Measurements from ENCODE around the gene MYRFL.
"Not testable (repeated sequence)": the region's sequence is repeated elsewhere in the genome, so short reads cannot be mapped to it uniquely, and the experiment has no call there.

Gene MYRFL

GRCh38 chr12:69843608-69844007 is 18.6 kb downstream of the MYRFL start:
- DNase-seq (ENCODE audit: low read depth in 2 of 2), result no peak

GRCh38 chr12:69844416-69844815 is 19.4 kb downstream of the MYRFL start:
- no peak for DNase-seq (ENCODE audit: low read depth in 2 of 2)

GRCh38 chr12:69844836-69845235 is 19.8 kb downstream of the MYRFL start:
- no peak for DNase-seq (ENCODE audit: low read depth in 2 of 2)

GRCh38 chr12:69846976-69847375 is 21.9 kb downstream of the MYRFL start:
- no peak for DNase-seq (ENCODE audit: low read depth in 2 of 2)

- DNase-seq (ENCODE audit: low read depth in 2 of 2), result no peak
Observed at GRCh38 chr12:69851976-69852375, 26.9 kb downstream of the MYRFL start.

GRCh38 chr12:69853176-69853961 is 28.3 kb downstream of the MYRFL start:
- not testable (repeated sequence) for DNase-seq (ENCODE audit: low read depth in 2 of 2)

- no peak for DNase-seq (ENCODE audit: low read depth in 2 of 2)
Observed at GRCh38 chr12:69866698-69867097, 41.7 kb downstream of the MYRFL start.

- no peak for DNase-seq (ENCODE audit: low read depth in 2 of 2)
Observed at GRCh38 chr12:69868695-69869094, 43.7 kb downstream of the MYRFL start.

GRCh38 chr12:69872804-69873203 is 47.8 kb downstream of the MYRFL start:
- DNase-seq (ENCODE audit: low read depth in 2 of 2), result no peak

- no peak for DNase-seq (ENCODE audit: low read depth in 2 of 2)
Observed at GRCh38 chr12:69873429-69873828, 48.4 kb downstream of the MYRFL start.

- DNase-seq (ENCODE audit: low read depth in 2 of 2), result no peak
Observed at GRCh38 chr12:69874606-69875005, 49.6 kb downstream of the MYRFL start.

GRCh38 chr12:69875416-69875935 is 50.4 kb downstream of the MYRFL start:
- no peak for DNase-seq (ENCODE audit: low read depth in 2 of 2)

- DNase-seq (ENCODE audit: low read depth in 2 of 2), result peak; percentile 45 to 59
Observed at GRCh38 chr12:69879007-69879960, 54.3 kb downstream of the MYRFL start.

GRCh38 chr12:69880571-69880970 is 55.5 kb downstream of the MYRFL start:
- no peak for DNase-seq (ENCODE audit: low read depth in 2 of 2)

GRCh38 chr12:69881771-69882170 is 56.7 kb downstream of the MYRFL start:
- DNase-seq (ENCODE audit: low read depth in 2 of 2), result no peak

GRCh38 chr12:69884386-69884785 is 59.4 kb downstream of the MYRFL start:
- no peak for DNase-seq (ENCODE audit: low read depth in 2 of 2)

- DNase-seq (ENCODE audit: low read depth in 2 of 2), result no peak
Observed at GRCh38 chr12:69885658-69886057, 60.6 kb downstream of the MYRFL start.

- no peak for DNase-seq (ENCODE audit: low read depth in 2 of 2)
Observed at GRCh38 chr12:69886109-69886508, 61.1 kb downstream of the MYRFL start.

GRCh38 chr12:69886715-69887114 is 61.7 kb downstream of the MYRFL start:
- no peak for DNase-seq (ENCODE audit: low read depth in 2 of 2)

- DNase-seq (ENCODE audit: low read depth in 2 of 2), result no peak
Observed at GRCh38 chr12:69888901-69889300, 63.9 kb downstream of the MYRFL start.

GRCh38 chr12:69894800-69895383 is 69.9 kb downstream of the MYRFL start:
- DNase-seq (ENCODE audit: low read depth in 2 of 2), result no peak
